Retinal pigment epithelial cell (primary cell): ENCODE results near the gene SOX5.
"Not testable (repeated sequence)": the region's sequence is repeated elsewhere in the genome, so short reads cannot be mapped to it uniquely, and the experiment has no call there.

Source experiments
- DNase-seq: peaks from one replicate; pipeline ENCODE4 v3.0.0-alpha.2; 2010; ENCODE audit warnings: low read depth
- H3K4me3 ChIP-seq: 2 replicates; pipeline ENCODE4 v1.5.1; 2011; ENCODE audit warnings: mild to moderate bottlenecking, low read length, control low read depth, moderate library complexity
- CTCF ChIP-seq: conservative IDR thresholded peaks from 2 replicates; pipeline ENCODE4 v1.5.1; 2011; ENCODE audit warnings: low read depth, low read length, control low read depth, inconsistent platforms

SOX5 gene

DNA sequence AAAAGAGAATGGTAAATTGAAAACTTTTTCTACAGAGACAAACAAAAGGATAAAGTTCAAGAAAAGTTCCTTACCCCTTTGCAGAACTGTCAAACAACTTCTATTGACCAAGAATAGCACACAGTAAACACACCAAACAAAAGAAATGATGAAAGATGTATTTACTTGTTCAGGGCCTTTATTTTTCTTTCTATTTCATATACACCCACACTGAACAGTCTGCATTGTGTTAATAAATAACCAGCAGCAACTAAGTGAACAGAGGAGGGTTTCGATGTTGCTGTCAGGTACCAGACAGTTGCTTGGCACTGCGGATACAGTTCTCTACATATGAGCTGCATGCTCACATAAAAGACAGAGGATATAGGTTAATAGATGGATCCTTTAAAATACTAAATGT lies 122.1 kb downstream of the SOX5 start:
- no peak for TF ChIP-seq CTCF
- no peak for DNase-seq
- H3K4me3 ChIP-seq, result no peak overlapping the region

DNA sequence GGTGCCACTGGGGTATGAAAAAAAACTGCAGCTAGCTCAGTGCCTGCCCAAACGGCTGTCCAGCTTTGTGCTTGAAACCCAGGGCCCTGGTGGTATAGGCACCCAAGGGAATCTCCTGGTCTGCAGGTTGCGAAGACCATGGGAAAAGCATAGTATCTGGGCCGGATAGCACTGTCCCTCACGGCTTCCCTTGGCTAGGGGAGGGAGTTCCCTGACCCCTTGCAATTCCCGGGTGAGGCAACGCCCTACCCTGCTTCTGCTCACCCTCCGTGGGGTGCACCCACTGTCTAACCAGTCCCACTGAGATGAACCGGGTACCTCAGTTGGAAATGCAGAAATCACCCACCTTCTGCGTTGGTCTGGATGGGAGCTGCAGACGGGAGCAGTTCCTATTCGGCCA lies 124.3 kb downstream of the SOX5 start:
- not testable (repeated sequence) for DNase-seq, H3K4me3 ChIP-seq

DNA sequence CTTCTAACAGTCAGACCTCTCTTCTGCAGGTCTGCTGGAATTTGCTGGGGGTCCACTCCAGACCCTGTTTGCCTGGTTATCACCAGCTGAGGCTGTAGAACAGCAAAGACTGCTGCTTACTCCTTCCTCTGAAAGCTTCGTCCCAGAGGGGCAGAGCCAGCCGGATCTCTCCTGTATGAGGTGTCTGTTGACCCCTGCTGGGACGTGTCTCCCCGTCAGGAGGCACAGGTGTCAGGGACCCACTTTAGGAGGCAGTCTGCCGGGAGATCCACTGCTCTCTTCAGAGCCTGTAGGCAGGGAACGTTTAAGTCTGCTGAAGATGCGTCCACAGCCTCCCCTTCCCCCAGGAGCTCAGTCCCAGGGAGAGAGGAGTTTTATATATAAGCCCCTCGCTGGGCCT lies 125.1 kb downstream of the SOX5 start:
- DNase-seq, result no peak
- TF ChIP-seq CTCF, result no peak
- no peak overlapping the region for H3K4me3 ChIP-seq

DNA sequence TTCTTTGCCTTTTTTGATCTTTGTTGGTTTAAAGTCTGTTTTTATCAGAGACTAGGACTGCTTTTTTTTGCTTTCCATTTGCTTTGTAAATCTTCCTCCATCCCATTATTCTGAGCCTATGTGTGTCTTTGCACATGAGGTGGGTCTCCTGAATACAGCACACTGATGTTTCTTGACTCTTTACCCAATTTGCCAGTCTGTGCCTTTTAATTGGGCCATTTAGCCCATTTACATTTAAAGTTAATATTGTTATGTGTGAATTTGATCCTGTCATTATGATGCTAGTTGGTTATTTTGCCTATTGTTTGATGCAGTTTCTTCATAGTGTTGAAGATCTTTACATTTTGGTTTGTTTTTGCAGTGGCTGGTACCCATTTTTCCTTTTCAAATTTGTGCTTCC lies 126.6 kb downstream of the SOX5 start:
- H3K4me3 ChIP-seq, DNase-seq: not testable (repeated sequence)

DNA sequence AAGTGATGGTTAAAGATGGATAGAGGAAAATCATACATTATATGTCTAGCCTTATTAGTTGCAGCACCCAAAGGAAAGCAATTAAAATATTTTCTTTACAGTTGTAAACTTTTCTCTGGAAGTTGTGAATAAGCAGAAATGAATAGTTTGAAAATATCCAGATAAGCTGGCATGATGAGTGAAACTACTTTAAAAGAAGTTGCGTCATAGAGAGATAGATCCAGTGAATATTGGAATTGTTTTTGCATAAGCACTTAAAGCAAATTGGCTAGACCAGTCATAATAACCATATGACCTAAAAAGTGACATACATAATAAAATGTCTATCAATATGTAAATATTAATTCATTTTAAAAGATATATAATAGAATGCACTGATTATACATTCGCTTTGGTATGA lies 132.1 kb downstream of the SOX5 start:
- DNase-seq, result no peak
- H3K4me3 ChIP-seq, result no peak overlapping the region
- TF ChIP-seq CTCF, result no peak

- no peak for DNase-seq
- H3K4me3 ChIP-seq, result no peak overlapping the region
- no peak for TF ChIP-seq CTCF
These were observed 133.0 kb downstream of the SOX5 start for GRCh38 chr12:23816394-23816851.

- H3K4me3 ChIP-seq, result no peak overlapping the region
- no peak for TF ChIP-seq CTCF
- no peak for DNase-seq
These were observed 133.7 kb downstream of the SOX5 start for GRCh38 chr12:23815810-23816209.

DNA sequence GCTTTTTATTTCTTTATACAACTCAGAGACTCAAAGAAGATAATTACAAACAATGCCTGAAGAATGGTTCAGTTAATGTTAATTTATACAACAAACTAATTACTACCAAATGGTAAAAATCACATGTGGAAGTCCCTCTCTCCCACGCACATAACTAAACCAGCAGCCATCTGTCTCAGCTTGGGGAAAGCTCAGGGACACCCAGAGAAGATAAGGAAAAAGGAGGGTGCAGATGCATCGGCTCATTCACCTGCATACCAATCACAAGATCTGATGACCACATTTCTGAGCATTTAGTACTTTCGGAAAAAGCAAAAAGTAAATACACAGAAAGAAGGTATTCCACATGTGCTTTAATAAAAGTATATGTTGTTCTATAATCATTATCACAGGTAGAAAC lies 136.3 kb downstream of the SOX5 start:
- no peak for DNase-seq
- no peak for TF ChIP-seq CTCF
- no peak overlapping the region for H3K4me3 ChIP-seq
